A549 (cell line): ENCODE data around the gene PDZD7. TPM values are rescaled to one million over a fixed set of nuclear protein-coding genes. Genes with fewer than 3 reads are reported as not detected.

ENCODE experiments used
- ATAC-seq, 2 experiments: fragments of 200-7000 bp in 1 of 2; fragments of >200 bp in 1 of 2; cut with Nextera tagmentation in 1 of 2; cut with Tn5 transposase in 1 of 2; 3 replicates each; pipeline versions ENCODE4 v1.8.0 to v1.9.1; 2018 to 2020; ENCODE audit warnings: mild to moderate bottlenecking in 1 of 2, moderate library complexity in 1 of 2
- CTCF ChIA-PET: fragments of 300-600 bp; sonication (Branson Sonifier 250); formaldehyde crosslinking; extraction: SDS; loops from one replicate; lab custom pipeline; 2021; ENCODE audit warnings: antibody characterized with exemption, inconsistent platforms; lab: Yijun Ruan, JAX
- POLR2A ChIA-PET: fragments of 350-600 bp; formaldehyde crosslinking; extraction: SDS; loops from one replicate; lab custom pipeline; 2021; ENCODE audit warnings: antibody characterized with exemption, inconsistent platforms; lab: Yijun Ruan, JAX
- DNase-seq, 2 experiments: peaks; one replicate each; pipeline versions ENCODE4 v3.0.0 to v3.0.0-alpha.2; 2011 to 2016; ENCODE audit warnings: low read depth in 1 of 2, low spot score in 1 of 2
- FAIRE-seq: peaks from 2 replicates; lab custom pipeline; 2011; peaks lifted over from hg19 to GRCh38; lab: Jason Lieb, UNC
- H3K27ac ChIP-seq, 2 experiments: fragments of >200 bp; sonication (Bioruptor Twin); formaldehyde crosslinking; 3 replicates each; pipeline ENCODE4 v1.5.1; 2016 to 2017
- H3K4me1 ChIP-seq: fragments of >200 bp; sonication (Bioruptor Twin); formaldehyde crosslinking; 3 replicates; pipeline ENCODE4 v1.6.1; 2016
- H3K4me2 ChIP-seq: fragments of >200 bp; sonication (Bioruptor Twin); formaldehyde crosslinking; 3 replicates; pipeline ENCODE4 v1.6.1; 2016
- H3K4me3 ChIP-seq: fragments of >200 bp; sonication (Bioruptor Twin); formaldehyde crosslinking; 3 replicates; pipeline ENCODE4 v1.5.1; 2016
- H3K9me3 ChIP-seq: fragments of >200 bp; sonication (Bioruptor Twin); formaldehyde crosslinking; 3 replicates; pipeline ENCODE4 v1.6.1; 2016
- BCL3 ChIP-seq: fragments of >200 bp; sonication (Bioruptor Twin); formaldehyde crosslinking; IDR thresholded peaks from 3 replicates; pipeline ENCODE4 v1.6.1; 2016
- BHLHE40 ChIP-seq: IDR thresholded peaks from 2 replicates; pipeline ENCODE4 v1.6.1; 2012; ENCODE audit warnings: low read depth, low read length, inconsistent platforms
- CHD2 ChIP-seq: fragments of 150-350 bp; IDR thresholded peaks from 2 replicates; pipeline ENCODE4 v1.6.1; 2014; ENCODE audit warnings: low read length; ENCODE audit not compliant: partially characterized antibody
- E2F6 ChIP-seq: IDR thresholded peaks from 2 replicates; pipeline ENCODE4 v1.6.1; 2012; ENCODE audit warnings: low read depth, borderline replicate concordance
- EHMT2 ChIP-seq: fragments of 200-600 bp; sonication (generic); IDR thresholded peaks from 2 replicates; pipeline ENCODE4 v1.6.1; 2016; ENCODE audit warnings: antibody characterized with exemption, low read depth, mild to moderate bottlenecking, moderate library complexity
- HEYL ChIP-seq: fragments of 250-450 bp; sonication (Bioruptor Pico); IDR thresholded peaks from 2 replicates; pipeline ENCODE4 v1.8.0; 2021; ENCODE audit warnings: mild to moderate bottlenecking, moderate library complexity
- HMGXB4 ChIP-seq: fragments of 250-450 bp; sonication (Bioruptor Pico); IDR thresholded peaks from 2 replicates; pipeline ENCODE4 v1.5.0; 2021; ENCODE audit warnings: mild to moderate bottlenecking, moderate library complexity, borderline replicate concordance
- JUN ChIP-seq, 2 experiments: fragments of >200 bp; sonication (Bioruptor Twin); formaldehyde crosslinking; IDR thresholded peaks; 2 replicates in 1 of 2; 3 replicates in 1 of 2; pipeline ENCODE4 v1.6.1; 2016 to 2017
- KDM5A ChIP-seq: fragments of 200-600 bp; sonication (generic); IDR thresholded peaks from 2 replicates; pipeline ENCODE4 v1.6.1; 2016; ENCODE audit warnings: antibody characterized with exemption, mild to moderate bottlenecking
- MAX ChIP-seq: IDR thresholded peaks from 2 replicates; pipeline ENCODE4 v1.6.1; 2012
- PBX3 ChIP-seq: IDR thresholded peaks from 2 replicates; pipeline ENCODE4 v1.6.1; 2012
- PHF8 ChIP-seq: fragments of 200-600 bp; sonication (generic); IDR thresholded peaks from 2 replicates; pipeline ENCODE4 v1.6.1; 2016; ENCODE audit warnings: low read depth, mild to moderate bottlenecking, antibody characterized with exemption, moderate library complexity, borderline replicate concordance
- POLR2A ChIP-seq: IDR thresholded peaks from 2 replicates; pipeline ENCODE4 v1.6.1; 2012; ENCODE audit warnings: mild to moderate bottlenecking, low read length
- POLR2AphosphoS2 ChIP-seq: conservative IDR thresholded peaks from 2 replicates; pipeline ENCODE4 v1.6.1; 2012; ENCODE audit warnings: low read length, improper control_type of control experiment, inconsistent platforms
- RAD21 ChIP-seq, 2 experiments: fragments of >200 bp in 1 of 2; sonication (Bioruptor Twin) in 1 of 2; formaldehyde crosslinking in 1 of 2; IDR thresholded peaks in 1 of 2; conservative IDR thresholded peaks in 1 of 2; 2 replicates in 1 of 2; 3 replicates in 1 of 2; pipeline ENCODE4 v1.6.1; 2012 to 2018; ENCODE audit warnings: inconsistent platforms in 1 of 2
- REST ChIP-seq: fragments of 200-600 bp; sonication (generic); IDR thresholded peaks from 2 replicates; pipeline ENCODE4 v1.6.1; 2016; ENCODE audit warnings: antibody characterized with exemption, mild to moderate bottlenecking, moderate library complexity
- SREBF2 ChIP-seq: fragments of 450-650 bp; IDR thresholded peaks from 2 replicates; pipeline ENCODE4 v1.6.1; 2014; ENCODE audit warnings: mild to moderate bottlenecking, moderate library complexity
- TFCP2L1 ChIP-seq: fragments of 250-450 bp; sonication (Bioruptor Pico); IDR thresholded peaks from 2 replicates; pipeline ENCODE4 v1.5.0; 2021; ENCODE audit warnings: mild to moderate bottlenecking
- WGBS: methylation state at CpG from one replicate; pipeline ENCODE4 v1.1.6; 2017; ENCODE audit errors: missing lambda C conversion rate; 5-methylcytosine and 5-hydroxymethylcytosine counted together
- polyA plus RNA-seq, 4 experiments: library from polyadenylated mRNA; depleted of rRNA in 3 of 4; stranded (reverse); fragments of >200 nt; fragmentation: RNase III in 1 of 4; extraction: RNeasy Plus Mini Kit Qiagen cat#74134 plus additional on column Dnase treatment in 1 of 4; gene quantifications; 2 replicates in 3 of 4; 3 replicates in 1 of 4; pipeline ENCODE4 v1.2.3, GENCODE V29; 2011 to 2017

Gene PDZD7
- polyA plus RNA-seq, 2 of the 4 experiments (the other 2 are of a cell fraction): 0.21 to 0.56 TPM

GRCh38 chr10:101043363-101043707 is 12.4 kb upstream of the PDZD7 start:
- 47% methylated on average over 2 of the region's 2 CpGs for WGBS
- Histone ChIP-seq H3K4me1 (peaks cover 24% of the 10 kb centered on the region), H3K4me2 (peak overlapping the region; percentile 78), H3K27ac (peak overlapping the region; percentile 83 to 93), H3K9me3 (no peaks in the 10 kb centered on the region), H3K4me3 (peak overlapping the region; percentile 47)
- DNase-seq (no peak), ATAC-seq (peak in 1 of 2 experiments; percentile 1; a peak in 3 of 6 replicates), FAIRE-seq (no peak)
- CTCF ChIA-PET: interaction anchor here (0.6 to 59.3 kb wide), 12 partner anchors 10 to 527 kb away, joined by 3 to 2364 read pairs (median 7); partner anchors contain the start of genes KAZALD1, LZTS2, PDZD7 and SFXN3
- TF ChIP-seq JUN (IDR thresholded peaks at IDR 0.05) (0 out of 5 replicates have a peak, but pooled peaks of 1 of the 2 experiments have one; percentile 28), POLR2AphosphoS2 (no peak)
- POLR2A ChIA-PET: interaction anchor here (0.5 to 3.4 kb wide), 12 partner anchors 9 to 170 kb away, joined by 3 to 39 read pairs (median 4); partner anchors contain the start of genes KAZALD1, PDZD7 and SFXN3

GRCh38 chr10:101042667-101043362 is 11.9 kb upstream of the PDZD7 start:
- ChIA-PET POLR2A (interaction anchor here (0.5 to 3.4 kb wide), 13 partner anchors 8 to 170 kb away, joined by 3 to 39 read pairs (median 5); partner anchors contain the start of genes KAZALD1, PDZD7 and SFXN3), CTCF (interaction anchor here (0.6 to 59.3 kb wide), 13 partner anchors 10 to 503 kb away, joined by 3 to 2364 read pairs (median 6); partner anchors contain the start of genes KAZALD1, LZTS2, PDZD7 and SFXN3)
- Histone ChIP-seq H3K4me2 (peak overlapping the region; percentile 78), H3K4me1 (peaks cover 24% of the 10 kb centered on the region), H3K27ac (peak overlapping the region; percentile 83 to 93), H3K4me3 (peak overlapping the region; percentile 47), H3K9me3 (no peaks in the 10 kb centered on the region)
- WGBS: 11% methylated on average over 33 of the region's 40 CpGs
- ATAC-seq (peak; percentile 89 to 93), FAIRE-seq (peak; percentile 84), DNase-seq (peak; percentile 95 to 96)
- peak; percentile 95 for TF ChIP-seq PBX3
- TF ChIP-seq MAX: peak; percentile 61; the same call in 1 of the 2 replicates
- peak; percentile 91 for TF ChIP-seq CHD2
- no peak for TF ChIP-seq RAD21 (conservative IDR thresholded peaks at IDR 0.05 in 1 of 2, IDR thresholded peaks at IDR 0.05 in 1 of 2)
- peak; percentile 55 for TF ChIP-seq POLR2A
- peak; percentile 69; the same call in 2 of the 3 replicates for TF ChIP-seq BCL3
- TF ChIP-seq E2F6: peak; percentile 68; the same call in 1 of the 2 replicates
- TF ChIP-seq SREBF2: no peak
- no peak for TF ChIP-seq EHMT2
- TF ChIP-seq JUN (IDR thresholded peaks at IDR 0.05): peak; percentile 62 to 67; a peak in 3 of 5 replicates
- TF ChIP-seq REST: peak; percentile 92
- no peak for TF ChIP-seq KDM5A
- TF ChIP-seq BHLHE40: no peak
- TF ChIP-seq HEYL (CRISPR knock-in tag): no peak
- TF ChIP-seq HMGXB4 (CRISPR knock-in tag): no peak
- no peak for TF ChIP-seq TFCP2L1 (CRISPR knock-in tag)
- peak; percentile 71 for TF ChIP-seq PHF8
- no peak for TF ChIP-seq POLR2AphosphoS2
